ENCODE results near the gene ADRA2A.

DNA sequence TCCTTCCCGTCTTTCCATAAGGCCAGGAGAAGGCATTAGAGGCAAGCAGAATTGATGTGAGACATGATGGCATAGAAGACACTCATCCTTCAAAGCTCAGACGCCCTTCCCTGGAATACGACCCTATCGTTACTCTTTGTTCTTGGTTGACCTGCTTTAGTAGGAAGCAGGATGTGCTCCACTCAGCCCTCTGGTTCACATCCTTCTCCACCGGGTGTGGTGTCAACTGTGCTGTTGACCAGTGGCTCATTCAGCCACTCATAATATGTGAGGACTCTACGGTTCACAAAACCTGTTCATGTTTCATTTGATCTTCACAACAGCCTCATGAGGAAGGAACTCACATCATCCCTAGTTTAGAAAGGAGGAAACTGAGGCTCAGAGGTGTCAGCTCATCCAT, 47.1 kb downstream of the ADRA2A start:
- TF ChIP-seq, protein P1, sequence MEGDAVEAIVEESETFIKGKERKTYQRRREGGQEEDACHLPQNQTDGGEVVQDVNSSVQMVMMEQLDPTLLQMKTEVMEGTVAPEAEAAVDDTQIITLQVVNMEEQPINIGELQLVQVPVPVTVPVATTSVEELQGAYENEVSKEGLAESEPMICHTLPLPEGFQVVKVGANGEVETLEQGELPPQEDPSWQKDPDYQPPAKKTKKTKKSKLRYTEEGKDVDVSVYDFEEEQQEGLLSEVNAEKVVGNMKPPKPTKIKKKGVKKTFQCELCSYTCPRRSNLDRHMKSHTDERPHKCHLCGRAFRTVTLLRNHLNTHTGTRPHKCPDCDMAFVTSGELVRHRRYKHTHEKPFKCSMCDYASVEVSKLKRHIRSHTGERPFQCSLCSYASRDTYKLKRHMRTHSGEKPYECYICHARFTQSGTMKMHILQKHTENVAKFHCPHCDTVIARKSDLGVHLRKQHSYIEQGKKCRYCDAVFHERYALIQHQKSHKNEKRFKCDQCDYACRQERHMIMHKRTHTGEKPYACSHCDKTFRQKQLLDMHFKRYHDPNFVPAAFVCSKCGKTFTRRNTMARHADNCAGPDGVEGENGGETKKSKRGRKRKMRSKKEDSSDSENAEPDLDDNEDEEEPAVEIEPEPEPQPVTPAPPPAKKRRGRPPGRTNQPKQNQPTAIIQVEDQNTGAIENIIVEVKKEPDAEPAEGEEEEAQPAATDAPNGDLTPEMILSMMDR (IDR thresholded peaks at IDR 0.05; ENCODE audit: insufficient read depth, low read length): no peak
- TF ChIP-seq, protein P2, sequence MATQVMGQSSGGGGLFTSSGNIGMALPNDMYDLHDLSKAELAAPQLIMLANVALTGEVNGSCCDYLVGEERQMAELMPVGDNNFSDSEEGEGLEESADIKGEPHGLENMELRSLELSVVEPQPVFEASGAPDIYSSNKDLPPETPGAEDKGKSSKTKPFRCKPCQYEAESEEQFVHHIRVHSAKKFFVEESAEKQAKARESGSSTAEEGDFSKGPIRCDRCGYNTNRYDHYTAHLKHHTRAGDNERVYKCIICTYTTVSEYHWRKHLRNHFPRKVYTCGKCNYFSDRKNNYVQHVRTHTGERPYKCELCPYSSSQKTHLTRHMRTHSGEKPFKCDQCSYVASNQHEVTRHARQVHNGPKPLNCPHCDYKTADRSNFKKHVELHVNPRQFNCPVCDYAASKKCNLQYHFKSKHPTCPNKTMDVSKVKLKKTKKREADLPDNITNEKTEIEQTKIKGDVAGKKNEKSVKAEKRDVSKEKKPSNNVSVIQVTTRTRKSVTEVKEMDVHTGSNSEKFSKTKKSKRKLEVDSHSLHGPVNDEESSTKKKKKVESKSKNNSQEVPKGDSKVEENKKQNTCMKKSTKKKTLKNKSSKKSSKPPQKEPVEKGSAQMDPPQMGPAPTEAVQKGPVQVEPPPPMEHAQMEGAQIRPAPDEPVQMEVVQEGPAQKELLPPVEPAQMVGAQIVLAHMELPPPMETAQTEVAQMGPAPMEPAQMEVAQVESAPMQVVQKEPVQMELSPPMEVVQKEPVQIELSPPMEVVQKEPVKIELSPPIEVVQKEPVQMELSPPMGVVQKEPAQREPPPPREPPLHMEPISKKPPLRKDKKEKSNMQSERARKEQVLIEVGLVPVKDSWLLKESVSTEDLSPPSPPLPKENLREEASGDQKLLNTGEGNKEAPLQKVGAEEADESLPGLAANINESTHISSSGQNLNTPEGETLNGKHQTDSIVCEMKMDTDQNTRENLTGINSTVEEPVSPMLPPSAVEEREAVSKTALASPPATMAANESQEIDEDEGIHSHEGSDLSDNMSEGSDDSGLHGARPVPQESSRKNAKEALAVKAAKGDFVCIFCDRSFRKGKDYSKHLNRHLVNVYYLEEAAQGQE (IDR thresholded peaks at IDR 0.05; ENCODE audit: insufficient replicate concordance, low read depth): no peak
